COLO668 (cell line): ENCODE results near the gene CDHR2.

ENCODE experiments used
- DNase-seq: peaks from one replicate; lab custom pipeline; 2025; ENCODE audit not compliant: unreplicated experiment; lab: John Stamatoyannopoulos, UW

CDHR2 gene

DNA sequence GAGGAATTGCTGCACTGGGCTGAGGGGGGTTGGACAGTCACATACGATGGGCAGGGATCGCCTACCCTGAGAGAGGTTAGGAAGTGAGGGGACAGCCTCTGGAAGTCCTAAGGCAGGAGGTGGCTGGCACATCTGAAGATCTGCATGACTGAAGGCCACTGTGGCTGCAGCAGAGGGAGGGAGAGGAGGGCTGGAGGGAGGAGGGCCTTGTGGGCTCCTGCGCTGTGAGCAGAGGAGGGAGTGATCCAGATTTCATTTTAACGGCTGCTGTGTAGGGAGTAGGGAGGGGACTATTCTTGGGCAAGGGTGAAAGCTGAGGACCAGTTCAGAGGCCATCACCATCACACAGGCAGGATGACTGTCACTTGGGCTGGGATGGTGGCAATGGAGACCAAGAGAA lies 88.4 kb downstream of the CDHR2 start:
- no peak for DNase-seq

DNA sequence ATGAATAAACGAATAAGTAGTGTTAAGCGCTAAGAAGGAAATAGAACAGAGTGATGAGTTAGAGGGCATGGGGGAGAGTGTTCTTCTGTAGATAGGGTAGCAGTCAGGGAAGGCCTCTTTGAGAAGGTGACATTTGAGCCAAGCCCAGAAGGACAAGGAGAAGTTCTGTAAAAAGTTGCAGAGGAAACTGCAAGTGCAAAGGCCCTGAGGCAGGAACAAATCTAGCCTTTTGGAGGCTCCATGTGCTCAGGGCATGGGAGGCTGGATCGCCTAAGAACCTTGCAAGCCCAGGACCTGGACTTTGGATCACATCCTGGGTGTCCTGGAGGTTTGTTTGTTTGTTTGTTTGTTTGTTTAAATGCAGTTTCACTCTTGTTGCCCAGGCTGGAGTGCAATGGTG lies 89.3 kb downstream of the CDHR2 start:
- DNase-seq = no peak

DNA sequence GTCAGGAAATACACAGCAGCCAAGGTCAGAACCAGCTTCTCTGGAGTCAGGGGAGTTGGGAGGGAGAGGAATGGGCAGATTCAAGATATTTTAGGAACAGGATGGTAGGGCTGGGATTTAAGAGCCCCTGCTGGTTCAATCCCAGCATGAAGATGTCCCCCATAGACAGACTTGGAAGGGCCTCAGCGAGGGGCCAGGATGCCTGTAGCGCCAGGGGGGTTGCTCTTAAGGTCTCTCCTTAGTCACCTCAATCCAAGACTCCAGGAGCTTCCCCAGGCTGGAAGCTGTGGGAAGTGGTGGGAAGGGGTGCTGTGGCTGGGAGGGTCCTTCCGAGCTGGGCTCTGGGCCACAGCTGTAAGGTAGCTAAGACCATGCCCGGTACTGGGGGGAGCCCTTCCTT lies 90.1 kb downstream of the CDHR2 start:
- no peak for DNase-seq

DNA sequence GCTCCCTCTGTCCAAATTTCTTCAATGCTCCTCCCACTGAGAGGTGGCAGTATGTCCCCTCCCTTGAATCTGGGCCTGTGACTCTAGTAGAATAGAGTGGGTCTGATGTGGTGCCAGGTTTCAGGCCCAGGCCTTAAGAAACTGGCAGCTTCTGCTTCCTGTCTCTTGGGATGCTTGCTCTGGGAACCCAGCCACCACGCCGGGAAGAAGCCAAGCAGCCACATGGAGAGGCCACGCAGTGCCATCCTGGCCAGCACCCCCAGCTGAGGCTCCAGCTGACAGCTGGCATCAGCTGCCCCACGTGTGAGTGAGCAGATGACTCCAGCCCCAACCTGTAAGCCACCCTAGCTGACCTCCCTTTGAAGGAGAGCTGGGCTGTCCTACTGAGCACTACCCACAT lies 90.8 kb downstream of the CDHR2 start:
- no peak for DNase-seq

DNA sequence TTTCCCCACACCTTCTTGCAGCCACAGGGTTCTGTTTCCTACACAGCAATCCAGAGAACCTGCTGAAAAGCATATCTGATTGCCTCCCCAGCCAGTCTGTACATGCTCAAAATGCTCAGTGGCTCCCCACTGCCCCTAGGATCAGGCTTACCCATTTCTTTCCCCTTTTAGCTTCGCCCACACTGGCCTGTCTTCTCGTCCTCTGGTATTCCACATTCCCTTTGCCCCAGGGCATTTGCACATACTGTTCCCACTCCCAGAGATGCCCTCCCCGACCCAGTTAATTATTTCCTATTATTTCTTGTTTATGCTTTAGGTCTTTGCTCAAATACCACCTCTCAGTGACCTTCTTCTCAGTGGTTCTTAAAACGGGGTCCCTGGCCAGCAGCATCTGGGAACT lies 91.5 kb downstream of the CDHR2 start:
- DNase-seq = no peak

DNA sequence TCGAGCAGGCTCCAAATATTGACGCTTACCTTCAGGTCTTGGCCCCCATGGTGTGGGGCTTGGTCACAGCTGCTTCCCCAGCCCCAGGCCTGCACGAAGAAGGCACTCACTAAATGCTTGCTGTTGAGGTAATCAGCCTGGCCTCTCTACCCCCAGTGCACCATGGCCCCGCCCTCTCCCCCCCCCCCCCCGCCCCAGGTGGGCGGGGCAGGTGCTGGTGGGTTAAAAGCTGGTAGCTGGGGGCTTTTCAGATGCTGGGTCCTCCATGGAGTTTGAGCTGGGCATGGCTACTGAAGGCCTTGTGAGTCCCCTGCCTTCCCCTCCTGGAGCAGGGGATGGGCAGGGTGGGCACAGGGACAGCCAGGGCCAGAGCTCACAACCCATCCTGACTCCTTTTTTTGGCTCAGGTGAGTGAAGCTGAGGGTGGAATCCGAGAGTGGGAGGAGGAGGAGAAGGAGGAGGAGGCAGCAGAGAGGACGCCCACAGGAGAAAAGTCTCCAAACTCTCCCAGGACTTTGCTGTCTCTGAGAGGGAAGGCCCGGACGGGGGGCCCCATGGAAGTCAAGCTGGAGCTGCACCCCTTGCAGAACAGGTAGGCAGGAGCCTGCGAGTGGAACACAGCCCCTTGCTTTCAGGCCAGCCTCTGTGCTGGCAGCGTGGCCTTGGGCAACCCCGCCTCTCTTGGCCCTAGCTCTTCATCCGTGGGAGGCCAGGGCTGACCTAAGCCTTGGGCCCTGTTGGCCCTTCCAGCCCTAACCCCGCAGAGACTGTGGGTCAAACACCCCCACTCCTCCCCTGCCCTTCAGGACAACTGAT lies 93.7 kb downstream of the CDHR2 start:
- no peak for DNase-seq

DNA sequence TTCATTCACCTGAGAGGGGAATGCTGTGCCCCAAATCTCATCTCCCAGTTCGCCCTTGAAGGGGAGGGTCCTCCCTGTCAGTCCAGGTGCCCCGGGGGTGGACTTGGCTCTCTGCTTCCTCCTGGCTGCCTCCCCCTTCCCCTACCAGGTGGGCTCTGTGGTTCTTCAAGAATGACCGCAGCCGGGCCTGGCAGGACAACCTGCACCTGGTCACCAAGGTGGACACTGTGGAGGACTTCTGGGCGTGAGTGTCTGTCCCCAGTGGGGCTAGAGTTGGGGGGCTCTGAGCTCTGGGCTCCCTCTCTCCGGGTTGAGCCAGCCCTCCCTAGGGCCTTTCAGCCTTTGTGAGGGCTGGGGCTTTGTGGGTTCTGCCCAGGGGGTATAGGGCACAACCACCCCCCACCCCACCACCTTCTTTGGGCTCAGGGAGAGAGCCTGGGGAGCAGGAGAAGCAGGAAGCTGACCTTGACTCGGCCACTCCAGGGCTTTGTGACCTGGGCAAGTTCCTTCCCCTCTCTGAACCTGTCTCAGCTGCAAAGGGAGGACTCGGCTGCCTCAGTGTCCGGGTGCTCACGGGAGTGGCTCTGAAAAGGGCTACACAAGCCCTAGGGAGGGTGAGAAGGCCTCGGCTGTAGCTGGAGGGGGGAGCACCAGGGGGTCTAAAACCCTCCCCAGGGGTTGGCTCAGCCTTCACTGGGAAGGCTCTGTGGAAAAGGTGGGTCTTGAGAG lies 94.5 kb downstream of the CDHR2 start:
- no peak for DNase-seq

DNA sequence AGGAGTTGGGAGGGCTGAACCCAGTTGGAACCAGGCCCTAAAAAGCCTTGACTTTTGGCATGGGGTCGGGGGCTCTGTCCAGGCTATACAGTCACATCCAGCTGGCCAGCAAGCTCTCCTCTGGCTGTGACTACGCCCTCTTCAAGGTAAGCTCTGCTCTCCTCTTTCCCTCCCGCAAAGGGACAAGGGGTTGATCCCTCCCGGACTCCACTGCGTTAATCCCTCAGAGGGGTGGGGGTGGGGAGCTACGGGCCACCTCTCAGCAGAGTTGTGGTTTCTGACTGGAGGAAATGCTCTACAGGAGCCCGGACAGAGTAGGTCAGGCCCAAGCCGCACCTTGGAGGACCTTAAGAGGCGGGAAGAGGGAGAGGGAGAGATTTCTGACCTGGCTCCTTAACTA lies 95.2 kb downstream of the CDHR2 start:
- no peak for DNase-seq

DNA sequence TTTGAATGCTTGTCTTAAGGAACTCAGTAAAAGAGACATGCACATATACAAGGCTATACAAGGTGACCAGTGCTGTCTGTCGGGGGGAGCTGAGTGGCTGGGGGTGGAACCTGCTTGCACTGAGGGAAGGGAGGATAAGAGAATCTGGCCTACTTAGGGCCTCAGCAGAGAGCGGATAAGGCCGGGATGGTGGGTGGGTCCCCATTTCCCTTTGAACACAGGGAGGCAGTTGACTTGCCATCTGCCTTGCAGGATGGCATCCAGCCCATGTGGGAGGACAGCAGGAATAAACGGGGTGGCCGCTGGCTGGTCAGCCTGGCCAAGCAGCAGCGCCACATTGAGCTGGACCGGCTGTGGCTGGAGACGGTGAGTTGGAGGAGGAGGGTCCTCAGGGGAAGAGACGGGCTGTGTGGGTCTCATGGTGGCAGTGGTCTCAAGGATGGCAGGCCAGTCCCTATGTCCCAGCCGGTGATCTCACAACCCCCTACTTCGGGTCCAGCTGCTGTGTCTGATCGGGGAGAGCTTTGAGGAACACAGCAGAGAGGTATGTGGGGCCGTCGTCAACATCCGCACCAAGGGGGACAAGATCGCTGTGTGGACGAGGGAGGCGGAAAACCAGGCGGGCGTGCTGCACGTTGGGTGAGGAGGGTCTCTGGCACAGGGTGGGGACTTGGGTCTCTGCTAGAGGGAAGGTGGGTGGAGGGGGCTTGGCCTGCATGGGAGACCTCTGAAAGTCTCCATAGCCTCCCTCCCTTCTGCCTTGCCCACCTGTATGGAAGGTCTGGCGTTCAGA lies 95.9 kb downstream of the CDHR2 start:
- DNase-seq = no peak
